NCI-H345 treated with DMSO at 0.1 percent for 48 hours (cell line): ENCODE measurements around the gene PARP6.
A peak's percentile ranks its signal among the peaks of the same experiment; 100 is the strongest.

Source experiments
- DNase-seq: peaks from one replicate; lab custom pipeline; 2025; ENCODE audit not compliant: unreplicated experiment; lab: John Stamatoyannopoulos, UW

Gene PARP6

GRCh38 chr15:72272213-72272996 is at the start of gene PARP6:
Gene PARP6 (minus strand): TSS chr15:72272554. CDS start chr15:72267477, 5,077 bp downstream.
- DNase-seq, result peak; percentile 85

- DNase-seq, result peak; percentile 40
These were observed 47.8 kb upstream of the PARP6 start, which contains the start of gene CELF6 for GRCh38 chr15:72319985-72320671. Gene CELF6 (minus strand): TSS chr15:72320157. CDS start chr15:72319874, 283 bp downstream.

GRCh38 chr15:72319360-72319984 is 47.1 kb upstream of the PARP6 start:
- no peak for DNase-seq

- DNase-seq, result no peak
These were observed 46.1 kb upstream of the PARP6 start for GRCh38 chr15:72318408-72318942.

- DNase-seq, result peak; percentile 13
These were observed 43.5 kb upstream of the PARP6 start for GRCh38 chr15:72315706-72316370.

GRCh38 chr15:72313881-72314280 is 41.5 kb upstream of the PARP6 start:
- no peak for DNase-seq

- no peak for DNase-seq
These were observed 41.1 kb upstream of the PARP6 start for GRCh38 chr15:72313448-72313840.

GRCh38 chr15:72312605-72313447 is 40.5 kb upstream of the PARP6 start:
- peak; percentile 27 for DNase-seq

GRCh38 chr15:72307026-72307425 is 34.7 kb upstream of the PARP6 start:
- DNase-seq, result no peak

GRCh38 chr15:72306211-72306785 is 33.9 kb upstream of the PARP6 start:
- no peak for DNase-seq

GRCh38 chr15:72304596-72304995 is 32.2 kb upstream of the PARP6 start:
- DNase-seq, result no peak

- DNase-seq, result no peak
These were observed 30.6 kb upstream of the PARP6 start for GRCh38 chr15:72302955-72303354.

GRCh38 chr15:72289597-72290325 is 17.4 kb upstream of the PARP6 start:
- DNase-seq, result no peak

- no peak for DNase-seq
These were observed 16.6 kb upstream of the PARP6 start for GRCh38 chr15:72288796-72289596.

GRCh38 chr15:72285927-72286516 is 13.7 kb upstream of the PARP6 start:
- no peak for DNase-seq

- no peak for DNase-seq
These were observed 13.0 kb upstream of the PARP6 start for GRCh38 chr15:72285402-72285801.

GRCh38 chr15:72284781-72285180 is 12.4 kb upstream of the PARP6 start:
- DNase-seq, result no peak

- DNase-seq, result no peak
These were observed 9.4 kb upstream of the PARP6 start for GRCh38 chr15:72281713-72282112.
